Stimulated activated CD8-positive, alpha-beta memory T cell treated with anti-CD3 and anti-CD28 coated beads, Interleukin-15, amount 100 ng/mL, for 4 hours (primary cell): ENCODE data around the gene GMDS.

Experiments
- DNase-seq, 2 donors: peaks; one replicate each; pipeline ENCODE4 v3.0.0-alpha.2; 2020; ENCODE audit warnings: low read depth in 2 of 2

Gene GMDS

DNA sequence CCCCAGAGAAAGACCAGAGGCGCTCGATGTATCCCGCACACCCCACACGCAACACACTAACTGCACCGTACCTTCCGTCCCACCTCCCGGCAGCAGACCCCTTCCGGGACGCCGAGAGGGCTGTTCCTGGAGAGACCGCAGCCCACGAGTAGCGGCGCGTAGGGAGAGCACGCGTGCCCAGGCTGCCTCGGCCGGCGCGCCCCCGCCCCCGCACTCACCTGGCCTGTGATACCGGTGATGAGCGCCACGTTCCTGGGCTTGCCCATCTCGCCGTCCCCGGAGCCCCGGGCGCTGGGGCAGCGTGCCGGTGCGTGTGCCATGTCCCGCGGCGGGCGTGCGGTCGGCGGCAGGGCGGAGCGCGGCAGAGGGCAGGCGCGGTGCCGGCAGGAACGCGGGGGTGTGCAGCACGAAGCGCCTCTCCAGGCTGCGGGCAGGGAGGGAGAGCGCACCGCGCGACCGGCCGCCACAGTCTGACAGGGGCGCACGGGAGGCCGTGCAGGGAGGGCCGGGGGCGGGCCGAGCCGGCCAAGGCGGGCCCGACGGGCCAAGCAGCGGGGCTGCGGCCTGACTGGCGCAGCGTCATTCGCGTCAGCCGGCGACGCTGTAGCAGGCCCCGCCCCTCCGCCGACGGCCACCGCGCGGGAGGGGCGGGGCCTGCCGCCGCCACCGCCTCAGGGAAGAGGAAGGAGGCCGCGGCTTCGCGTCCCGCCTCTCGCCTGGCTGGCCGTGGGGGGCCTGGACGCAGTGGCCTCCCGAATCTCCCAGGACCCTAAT, at the start of gene GMDS:
GMDS (minus strand) TSS at position 503 of the 774 bp plus-strand sequence.
- peak; percentile 53 to 72 for DNase-seq

DNA sequence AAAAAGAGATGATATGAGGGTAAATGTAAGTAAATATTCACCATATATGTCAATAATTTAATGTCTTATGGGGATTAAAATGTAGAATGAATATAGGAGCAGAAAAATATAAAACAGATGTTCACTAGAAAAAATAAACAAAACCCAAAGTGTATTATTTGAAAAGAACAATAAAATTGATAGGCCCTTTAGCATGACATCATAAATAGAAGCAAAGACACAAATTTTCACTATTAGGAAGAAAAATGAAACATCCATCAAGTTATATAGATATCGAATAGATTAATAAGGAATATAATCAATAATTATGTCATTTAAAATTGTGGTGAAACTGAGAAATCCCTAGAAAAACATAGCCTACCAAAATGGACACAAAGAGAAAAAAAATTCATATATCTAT, 40.1 kb upstream of the GMDS start:
- DNase-seq = no peak

DNA sequence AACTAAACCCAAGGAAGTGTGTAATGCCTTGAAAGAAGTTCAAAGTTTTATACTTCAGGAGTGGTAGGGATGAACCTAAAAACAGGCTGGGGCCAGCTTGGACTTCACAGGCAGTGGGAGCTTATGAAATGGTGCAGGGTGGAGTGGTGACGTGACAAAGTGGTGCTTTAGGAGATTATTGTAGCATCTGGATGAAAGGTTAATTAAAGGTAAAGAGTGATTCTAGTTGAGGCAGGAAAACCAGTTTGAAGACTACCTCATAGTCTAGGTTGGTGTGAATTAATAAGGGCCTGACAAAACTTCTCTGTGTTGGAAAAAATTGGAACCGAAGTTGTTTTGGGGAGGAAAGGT, 30.5 kb upstream of the GMDS start:
- no peak for DNase-seq

DNA sequence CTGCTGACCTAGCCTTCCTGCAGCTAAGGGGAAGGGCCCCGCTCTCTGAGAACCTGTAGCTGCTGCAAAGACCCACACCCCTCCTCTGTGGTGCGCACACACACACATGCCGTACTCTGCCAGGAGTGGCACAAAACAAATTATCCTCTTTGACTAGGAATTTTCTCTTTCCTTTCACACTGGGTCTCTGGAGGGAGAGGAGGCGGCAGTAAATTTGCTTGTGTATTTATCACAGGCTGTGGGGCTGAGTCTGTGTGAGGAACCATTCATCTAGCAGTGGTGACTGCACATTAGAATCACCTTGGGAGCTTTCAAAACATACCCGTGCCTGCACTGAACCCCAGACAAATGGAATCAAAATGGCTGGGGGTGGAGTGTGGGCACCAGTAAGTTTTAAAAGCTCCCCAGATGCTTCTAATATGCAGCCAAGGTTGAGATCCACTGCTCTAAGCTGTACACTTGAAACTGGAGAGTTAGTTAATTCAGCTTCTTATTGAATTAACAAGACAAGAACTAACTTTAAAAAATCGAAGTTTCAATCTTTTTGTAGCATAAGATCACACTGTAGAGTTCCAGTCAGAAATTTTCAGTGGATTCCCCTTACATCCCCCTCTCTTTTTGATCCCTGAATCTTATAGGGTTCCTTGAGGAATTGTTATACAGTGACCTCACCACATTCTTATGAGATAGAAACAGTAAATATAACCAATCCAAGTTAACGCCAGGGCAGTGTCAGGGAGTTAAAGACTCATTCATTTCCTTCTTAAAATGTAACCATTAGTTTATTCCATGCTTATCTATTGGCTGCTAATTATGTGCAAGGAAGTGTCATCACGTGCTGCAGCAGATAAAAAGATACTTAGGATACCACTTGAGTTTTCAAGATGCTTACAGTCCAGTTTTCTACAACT, 29.8 kb upstream of the GMDS start:
- no peak for DNase-seq

DNA sequence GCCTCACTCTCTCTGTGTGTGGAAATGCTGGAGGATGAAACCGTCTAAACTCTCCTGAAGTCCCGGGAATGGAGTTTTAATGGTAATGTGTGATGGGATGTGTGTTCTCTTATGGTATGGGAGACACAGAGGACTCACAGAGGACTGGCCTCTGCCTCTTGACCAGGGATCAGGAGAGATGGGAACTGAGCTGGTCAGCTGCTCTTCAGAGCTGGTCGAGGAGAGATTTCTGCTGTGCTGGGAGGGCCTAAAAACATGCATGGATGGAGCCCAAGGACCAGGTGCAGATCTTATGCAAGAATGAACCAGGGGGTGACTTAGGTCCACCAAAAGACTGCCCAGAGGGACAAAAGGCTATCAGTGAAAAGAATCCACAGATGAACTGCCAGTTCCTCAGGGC, 27.3 kb upstream of the GMDS start:
- no peak for DNase-seq

DNA sequence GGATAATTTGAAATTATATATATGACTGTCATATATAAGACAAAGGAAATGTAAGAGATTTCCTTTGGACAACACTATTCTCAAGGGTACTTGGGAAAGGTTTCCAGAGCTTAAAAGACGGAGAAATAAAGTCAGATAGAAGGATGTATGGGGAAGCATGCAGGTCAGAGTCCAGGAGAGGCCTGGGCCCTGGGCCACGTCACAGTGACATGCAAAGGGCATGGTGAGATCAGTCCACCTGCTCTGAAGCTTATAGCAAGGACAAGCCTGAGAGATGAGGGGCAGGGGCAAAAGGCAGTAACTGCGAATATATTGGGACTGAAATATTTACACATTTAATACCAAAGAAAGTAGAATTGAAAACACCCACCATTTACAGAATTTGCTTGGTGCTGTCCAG, 24.6 kb upstream of the GMDS start:
- no peak for DNase-seq

DNA sequence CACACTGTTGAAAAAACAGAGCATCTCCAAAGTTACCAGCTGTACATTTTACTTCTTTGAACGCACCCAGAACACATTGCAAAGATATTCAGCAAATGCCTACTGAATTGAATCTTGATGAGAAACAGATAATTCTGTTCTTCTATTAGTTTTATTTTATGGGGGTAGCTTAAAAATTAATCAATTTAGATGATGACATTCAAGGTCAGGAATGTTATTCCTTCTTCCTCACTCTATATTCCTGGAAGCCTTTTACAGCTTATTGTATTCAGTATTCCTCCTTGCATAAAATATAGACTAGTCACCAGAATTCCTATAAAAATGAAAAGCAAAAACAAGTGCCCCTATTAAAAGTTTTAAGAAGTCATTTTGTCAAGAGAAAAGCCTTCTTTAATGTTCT, 21.4 kb upstream of the GMDS start:
- no peak for DNase-seq

DNA sequence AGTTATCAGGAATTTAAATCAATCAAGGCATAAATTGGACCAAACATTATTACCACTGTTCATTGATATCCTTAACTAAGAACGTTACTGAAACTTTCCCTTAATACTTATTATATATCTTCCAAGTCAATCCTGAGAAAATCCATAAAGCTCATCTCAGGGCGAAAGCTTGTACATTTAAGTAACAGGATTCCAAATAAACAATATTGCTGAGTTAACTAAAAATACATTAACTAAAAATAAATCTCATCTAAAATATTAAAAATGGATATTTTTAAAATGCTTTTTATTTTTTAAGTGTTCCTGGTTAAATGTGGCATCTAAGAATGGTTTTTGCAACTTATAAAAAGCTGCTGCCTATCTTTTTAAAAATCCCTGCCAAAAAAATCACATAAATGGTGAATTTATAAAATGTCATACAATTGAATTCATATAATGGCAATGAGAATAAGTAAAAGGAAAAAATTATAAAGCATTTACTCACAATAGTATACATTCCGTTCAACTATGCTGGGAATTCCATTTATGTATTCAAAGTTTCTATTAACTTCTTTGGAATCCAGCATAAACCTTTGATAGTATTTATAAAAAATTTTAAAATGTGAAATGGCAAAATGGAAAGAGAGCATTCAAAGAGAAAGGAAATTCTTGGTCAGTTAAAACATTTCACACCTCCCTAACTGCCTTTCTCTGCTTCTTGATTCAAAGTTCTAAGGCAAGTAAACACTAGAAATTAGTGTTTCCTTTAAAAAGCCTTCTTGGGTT, 20.8 kb upstream of the GMDS start:
- DNase-seq = no peak

DNA sequence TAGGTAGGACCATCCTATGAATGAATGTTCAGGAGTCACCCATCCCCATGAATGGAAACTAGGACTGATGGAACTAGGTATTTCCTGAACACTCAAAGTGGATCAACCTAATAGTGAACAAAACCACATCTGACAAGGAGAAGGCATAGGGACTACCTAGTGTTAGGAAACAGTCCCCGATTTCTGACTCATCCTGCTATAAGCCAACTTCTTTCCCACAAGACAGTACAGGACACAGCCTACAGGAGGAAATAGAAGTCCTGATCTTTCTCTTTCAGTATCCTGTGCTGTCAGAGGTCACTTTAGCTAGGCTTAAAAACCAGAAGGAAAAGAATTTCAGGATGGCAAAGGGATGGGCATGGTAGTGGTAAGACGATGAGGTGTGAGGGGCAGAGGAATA, 19.5 kb upstream of the GMDS start:
- no peak for DNase-seq

DNA sequence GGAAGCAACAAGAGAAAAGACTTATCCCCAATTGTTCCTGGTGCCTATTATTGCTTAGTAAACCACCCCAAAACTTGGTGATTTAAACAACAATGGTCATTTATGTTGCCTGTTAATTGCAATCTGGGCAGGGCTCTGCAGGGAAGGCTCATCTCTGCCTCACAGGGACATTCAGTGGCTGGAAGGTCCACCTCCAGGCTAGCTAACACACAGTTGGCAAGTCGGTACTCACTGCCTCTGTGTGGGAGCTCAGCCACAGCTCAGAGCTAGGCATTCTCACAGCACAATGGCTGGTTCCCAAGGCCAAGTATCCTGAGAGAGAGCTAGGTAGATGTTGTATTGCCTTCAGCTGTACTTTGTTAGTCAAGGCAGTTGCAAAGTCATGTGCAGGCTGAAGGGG, 18.5 kb upstream of the GMDS start:
- DNase-seq = no peak

DNA sequence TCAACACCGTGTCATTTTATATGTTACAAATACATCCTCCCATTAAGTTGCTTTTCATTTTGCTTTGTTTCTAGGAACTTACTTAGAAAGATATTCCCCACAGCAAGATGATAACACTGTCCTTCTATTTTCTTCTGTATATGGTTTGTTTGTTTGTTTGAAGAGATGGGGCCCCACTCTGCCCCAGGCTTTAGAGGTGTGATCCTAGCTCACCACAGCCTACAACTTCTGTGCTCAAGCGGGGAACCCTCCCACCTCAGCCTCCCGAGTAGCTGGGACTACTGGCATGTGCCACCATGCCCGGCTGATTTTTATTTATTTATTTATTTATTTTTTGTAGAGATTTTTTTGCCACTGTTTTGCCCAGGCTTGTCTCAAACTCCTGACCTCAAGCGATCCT, 14.2 kb upstream of the GMDS start:
- DNase-seq = no peak

DNA sequence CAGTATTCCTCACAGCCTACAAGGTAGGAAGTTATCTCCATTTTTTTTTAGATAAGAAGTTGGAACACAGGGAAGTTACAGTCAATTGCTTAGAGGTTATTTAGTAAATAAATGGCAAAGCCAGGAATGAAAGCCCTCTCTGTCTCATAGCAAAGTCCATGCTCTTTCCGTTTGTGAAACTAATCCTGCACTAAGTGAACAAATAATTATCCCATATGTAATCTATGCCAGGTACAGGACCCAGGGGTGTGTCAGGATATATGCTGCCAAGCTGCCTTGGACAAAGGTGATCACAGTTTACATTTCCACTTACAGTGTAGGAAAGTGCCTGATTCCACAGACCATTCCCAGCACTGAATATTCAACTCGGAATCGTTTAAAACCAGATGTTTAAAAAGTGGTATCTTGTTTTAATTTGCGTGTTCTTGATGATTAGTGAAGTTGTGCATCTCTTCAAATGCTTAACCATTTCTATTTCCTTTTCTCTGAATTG, 13.6 kb upstream of the GMDS start:
- DNase-seq = no peak

DNA sequence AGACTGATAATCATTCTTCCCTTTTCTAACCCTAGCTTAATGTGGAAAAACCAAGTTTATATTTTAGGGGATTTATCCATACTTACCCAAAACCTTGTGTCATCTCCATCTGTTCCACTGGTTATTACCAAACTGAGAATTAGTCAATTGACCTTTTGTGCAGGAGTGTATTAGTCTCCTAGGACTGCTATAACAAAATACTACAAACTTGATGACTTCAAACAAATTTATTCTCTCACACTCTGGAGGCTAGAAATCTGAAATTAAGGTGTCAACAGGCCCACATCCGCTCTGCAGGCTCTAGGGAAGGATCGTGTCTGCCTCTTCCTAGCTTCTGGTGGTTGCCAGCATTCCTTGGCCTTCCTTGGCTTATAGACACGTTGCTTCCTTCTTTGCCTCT, 12.7 kb upstream of the GMDS start:
- DNase-seq = no peak

DNA sequence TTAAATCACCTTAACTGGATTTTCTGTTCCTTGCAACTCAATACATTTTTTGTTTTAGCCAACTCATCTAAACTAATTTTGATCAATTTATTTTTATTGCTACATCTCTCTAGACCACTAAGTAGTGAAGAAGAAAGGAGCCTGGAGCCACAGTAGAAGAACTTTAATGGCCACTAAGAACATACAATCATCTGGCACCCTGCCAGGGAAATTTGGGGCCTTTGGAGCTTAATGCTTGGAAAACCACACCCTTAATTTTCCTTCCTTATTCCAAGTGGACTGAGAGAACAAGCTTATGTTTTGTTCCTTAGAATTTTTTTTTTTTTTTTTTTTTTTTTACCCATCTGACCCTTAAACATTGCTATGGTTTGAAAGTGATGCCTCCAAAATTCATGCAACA, 12.0 kb upstream of the GMDS start:
- no peak for DNase-seq

DNA sequence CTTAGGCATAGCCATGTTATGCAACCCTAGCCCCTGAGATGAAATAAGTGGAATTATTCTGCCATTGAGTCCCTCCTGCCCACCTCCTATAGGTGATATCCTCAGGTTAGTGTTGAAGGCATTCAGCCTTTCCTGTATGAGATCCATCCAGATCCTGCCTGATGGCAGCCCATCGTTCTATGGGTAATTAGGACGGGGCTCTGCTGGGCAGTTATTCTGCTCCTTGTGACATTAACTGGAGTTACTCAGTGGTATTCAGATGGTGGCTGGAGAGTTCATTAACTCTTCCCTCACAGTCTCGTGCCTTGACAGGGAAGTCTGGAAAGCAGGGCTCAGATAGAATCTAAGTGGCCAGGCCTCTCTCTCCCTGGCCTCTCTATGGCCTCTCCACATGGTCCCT, 9.3 kb upstream of the GMDS start:
- no peak for DNase-seq

DNA sequence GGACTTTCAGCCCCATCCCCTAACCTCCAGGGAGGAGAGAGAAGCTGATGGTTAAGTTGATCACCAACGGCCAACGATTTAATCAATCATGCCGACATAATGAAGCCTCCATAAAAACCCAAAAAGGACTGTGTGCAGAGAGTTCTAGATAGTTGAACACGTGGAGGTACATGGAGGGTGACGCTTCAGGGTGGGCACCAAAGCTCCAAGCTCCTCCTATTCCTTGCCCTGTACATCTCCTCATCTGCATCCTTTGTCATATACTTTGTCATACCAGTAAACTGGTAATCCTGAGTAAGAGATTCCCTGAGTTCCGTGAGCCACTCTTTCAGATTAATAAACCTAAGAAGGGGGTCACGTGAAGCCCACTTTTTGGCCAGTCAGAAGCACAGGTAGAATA, 3.7 kb upstream of the GMDS start:
- no peak for DNase-seq

DNA sequence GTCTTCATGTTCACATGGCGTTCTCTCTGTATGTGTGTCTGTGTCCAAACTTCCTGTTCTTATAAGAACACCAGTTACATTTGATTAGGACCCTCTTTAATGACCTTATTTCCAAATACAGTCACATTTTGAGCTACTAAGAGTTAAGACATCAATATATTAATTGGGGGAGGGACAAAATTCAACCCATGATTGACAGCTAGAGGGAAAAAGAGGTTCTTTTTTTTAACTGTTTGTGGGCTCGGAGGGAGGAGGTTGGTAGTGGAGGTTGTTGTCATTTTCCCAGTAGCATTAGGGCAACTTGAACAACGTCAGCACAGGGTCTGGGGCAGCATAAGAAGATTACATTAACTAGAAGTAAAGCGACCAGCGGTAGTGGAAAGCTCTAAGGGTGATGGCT, 2.3 kb upstream of the GMDS start:
- DNase-seq = no peak

DNA sequence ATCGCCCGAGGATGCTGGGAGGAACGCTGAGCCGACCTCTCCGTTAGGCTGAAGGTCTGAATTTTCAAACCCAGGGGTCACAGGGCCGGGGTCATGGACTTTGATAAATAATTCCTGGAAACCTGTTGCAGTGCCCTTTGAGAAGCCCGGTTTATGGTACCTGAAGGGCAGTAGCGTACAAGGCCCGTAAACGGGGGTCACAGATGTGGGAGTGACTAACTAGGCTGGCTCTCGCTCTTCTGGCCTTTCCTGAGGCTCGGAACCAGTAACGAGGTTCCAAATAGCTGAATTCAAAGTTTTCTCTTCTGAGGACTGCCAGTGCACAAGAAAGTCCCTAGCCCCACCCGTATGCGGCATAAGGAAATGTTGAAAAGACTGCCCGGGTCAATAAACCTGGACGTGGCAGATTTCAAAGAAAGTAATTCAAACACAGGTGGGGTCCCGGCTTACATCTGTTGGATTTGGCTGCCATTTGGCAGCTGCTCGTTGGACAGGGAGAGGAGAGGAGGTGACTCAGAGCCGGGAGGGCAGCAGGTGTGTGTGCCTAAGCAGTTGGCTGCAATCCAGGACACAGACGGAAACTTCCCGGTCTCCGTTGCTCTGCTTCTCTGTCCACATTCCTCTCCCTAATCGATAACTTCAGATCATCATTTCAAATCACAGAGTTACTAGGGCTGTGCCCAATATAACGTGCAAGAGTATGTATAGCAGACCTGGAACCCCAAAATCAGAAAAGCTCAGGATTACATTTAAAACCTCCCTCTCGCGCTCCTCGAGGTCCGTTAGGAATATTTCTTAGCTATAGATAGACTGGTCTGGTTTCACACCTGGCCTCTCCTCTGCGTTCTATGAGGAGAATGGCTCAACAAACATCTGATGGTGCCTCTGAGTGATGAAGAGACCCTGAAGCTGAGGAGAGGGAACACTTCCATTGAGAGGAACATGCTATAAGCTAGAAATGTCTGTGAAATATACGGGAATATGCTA, 765 bp upstream of the GMDS start:
- no peak for DNase-seq

DNA sequence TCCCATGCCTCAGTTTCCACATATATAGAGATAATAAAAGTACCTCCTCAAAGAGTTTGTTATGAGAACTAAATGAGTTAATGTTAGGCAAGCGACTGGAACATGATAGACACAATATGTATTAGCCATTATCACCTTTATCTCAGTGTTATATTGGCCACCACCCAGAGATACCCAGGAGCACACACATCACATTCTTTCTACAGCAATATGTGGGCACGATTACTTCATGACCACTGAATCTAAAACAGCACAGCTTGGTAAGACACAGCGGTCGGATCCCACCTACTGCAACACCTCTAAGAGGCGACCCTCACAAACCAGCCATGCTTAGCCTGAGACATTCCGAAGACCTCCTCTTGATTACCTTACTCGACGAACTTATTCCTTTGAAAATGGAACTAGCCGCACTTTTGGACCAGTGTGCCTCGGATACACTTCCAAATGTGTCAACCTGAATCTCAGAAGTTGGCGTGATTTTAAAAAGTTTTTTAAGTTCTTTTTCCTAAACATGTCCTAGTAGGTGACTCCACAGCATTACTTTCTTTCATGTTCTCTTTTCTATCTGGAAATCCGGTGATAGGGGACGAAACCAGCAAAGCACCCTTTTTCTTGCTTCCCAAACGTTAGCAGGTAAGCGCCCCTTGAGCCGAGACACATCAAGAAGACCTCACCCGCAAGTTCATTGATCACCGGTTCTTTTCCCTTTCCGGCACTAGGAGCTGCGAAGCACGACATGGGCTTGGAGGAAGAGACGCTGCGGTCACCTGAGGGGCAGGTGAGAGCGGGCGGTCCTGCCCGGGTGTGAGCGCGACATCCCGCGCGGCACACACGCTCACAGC, 923 bp downstream of the GMDS start:
- DNase-seq = no peak

DNA sequence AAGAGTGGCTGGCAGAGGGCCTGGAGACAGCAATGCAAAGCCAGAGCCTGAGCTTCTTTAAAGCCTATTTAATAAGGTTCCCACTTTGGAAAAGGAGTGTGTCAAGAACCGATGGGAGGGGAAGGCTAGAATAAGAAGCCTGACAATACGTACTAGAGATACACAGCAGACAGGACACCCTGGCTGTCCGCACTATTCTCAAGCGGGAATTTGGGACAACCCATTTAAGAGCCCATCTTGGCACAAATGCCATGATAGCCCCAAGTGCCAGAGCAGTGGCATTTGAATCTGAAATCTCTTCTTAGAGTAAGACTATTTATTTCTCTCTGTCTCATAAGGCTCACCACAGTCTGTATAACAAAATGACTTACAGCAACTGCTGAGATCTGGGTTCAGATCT, 3.1 kb downstream of the GMDS start:
- no peak for DNase-seq
